HS-5 (cell line): ENCODE data around the gene LMF1.

Experiments
- DNase-seq: peaks from one replicate; pipeline ENCODE4 v3.0.0-alpha.2; 2012; ENCODE audit warnings: low read depth

The LMF1 gene

GRCh38 chr16:881219-882097 is 89.3 kb downstream of the LMF1 start:
- no peak for DNase-seq

DNA sequence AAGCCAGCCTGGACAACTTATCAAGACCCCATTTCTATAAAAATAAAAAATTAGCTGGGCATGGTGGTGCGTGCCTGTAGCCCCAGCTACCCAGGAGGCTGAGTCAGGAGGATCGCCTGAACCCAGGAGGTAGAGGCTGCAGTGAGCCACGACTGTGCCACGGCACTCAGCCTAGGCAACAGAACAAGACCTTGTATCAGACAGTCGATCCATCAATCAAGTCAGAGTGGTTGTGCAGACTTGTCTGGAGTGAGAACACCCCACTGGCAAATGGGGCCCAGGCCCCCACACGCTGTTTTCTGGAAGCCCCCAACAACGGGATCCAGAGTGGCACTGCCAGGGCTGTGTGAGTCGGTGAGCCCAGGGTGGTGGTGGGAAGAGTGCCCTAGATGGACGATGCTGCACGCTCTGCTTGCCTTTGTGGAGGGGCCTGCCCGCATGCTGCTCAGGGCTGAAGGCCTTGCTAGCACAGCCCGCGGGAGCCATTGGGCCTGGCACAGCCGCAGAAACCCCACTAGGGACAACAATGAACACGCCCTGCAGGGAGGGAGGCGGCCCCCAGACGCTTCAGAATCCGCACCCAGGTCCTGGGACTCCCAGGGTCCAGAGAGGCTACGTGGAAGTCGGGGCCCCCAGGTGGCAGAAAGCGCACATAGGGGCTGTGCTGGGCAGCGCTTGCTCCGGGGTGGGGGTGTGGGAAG is 90.2 kb downstream of the LMF1 start:
- DNase-seq: no peak

DNA sequence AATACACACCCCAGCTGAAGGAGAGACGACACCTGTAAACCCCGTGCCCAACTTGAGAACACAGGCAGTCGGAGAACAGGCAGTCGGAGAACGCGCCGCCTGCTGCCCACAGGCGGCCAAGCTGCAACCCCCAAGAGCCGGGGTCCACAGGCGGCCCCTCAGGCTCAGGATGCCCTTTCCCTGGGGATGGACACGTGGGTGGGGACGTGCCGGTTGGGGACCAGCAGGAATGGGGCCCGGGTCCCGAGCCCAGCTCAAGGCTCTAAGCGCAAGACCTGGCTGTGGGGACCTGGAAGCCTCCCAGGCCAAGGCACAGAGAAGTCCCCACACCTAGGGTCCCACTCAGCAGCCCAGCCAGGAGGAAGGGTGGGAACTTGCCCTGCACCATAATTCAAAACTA is 90.8 kb downstream of the LMF1 start:
- no peak for DNase-seq

- DNase-seq: no peak
Observed at GRCh38 chr16:879461-879861, 91.3 kb downstream of the LMF1 start.

- no peak for DNase-seq
Observed at GRCh38 chr16:878886-879285, 91.9 kb downstream of the LMF1 start.

DNA sequence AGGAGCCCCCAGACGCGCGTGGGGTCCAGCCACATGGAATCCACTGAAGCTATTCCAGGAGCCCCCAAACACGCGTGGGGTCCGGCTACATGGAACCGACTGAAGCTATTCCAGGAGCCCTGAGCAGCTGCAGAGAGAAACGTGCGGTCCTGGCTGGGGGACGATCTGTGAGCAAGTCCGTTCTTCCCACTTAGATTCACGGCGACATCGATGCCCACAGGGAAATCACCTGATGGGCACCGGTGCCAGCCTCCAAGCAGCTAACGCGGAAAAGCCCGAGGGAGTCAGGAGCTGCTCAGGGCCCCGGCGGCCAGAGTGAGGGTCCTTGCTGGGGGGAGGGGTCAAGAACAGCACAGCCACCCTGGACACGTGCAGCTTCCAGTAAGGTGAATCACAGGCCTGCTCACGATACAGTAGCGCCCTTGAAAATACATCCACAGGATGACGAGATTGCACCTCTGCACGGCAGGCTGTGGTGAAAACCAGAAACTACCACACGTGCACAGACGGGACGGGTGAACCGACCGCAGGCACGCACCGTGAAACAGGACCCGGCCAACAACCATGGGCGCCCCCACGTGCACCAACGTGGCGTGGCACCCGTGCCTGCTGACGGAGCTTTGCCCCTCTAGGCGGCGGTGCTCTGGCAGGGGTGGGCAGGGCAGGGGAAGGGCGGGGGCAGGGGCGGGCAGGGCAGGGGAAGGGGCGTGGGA is 92.6 kb downstream of the LMF1 start:
- DNase-seq: no peak

GRCh38 chr16:877242-878071 is 93.3 kb downstream of the LMF1 start:
- no peak for DNase-seq

- no peak for DNase-seq
Observed at GRCh38 chr16:876523-877241, 94.1 kb downstream of the LMF1 start.

GRCh38 chr16:876041-876335 is 94.8 kb downstream of the LMF1 start:
- DNase-seq: no peak

- no peak for DNase-seq
Observed at GRCh38 chr16:875182-876040, 95.4 kb downstream of the LMF1 start.

DNA sequence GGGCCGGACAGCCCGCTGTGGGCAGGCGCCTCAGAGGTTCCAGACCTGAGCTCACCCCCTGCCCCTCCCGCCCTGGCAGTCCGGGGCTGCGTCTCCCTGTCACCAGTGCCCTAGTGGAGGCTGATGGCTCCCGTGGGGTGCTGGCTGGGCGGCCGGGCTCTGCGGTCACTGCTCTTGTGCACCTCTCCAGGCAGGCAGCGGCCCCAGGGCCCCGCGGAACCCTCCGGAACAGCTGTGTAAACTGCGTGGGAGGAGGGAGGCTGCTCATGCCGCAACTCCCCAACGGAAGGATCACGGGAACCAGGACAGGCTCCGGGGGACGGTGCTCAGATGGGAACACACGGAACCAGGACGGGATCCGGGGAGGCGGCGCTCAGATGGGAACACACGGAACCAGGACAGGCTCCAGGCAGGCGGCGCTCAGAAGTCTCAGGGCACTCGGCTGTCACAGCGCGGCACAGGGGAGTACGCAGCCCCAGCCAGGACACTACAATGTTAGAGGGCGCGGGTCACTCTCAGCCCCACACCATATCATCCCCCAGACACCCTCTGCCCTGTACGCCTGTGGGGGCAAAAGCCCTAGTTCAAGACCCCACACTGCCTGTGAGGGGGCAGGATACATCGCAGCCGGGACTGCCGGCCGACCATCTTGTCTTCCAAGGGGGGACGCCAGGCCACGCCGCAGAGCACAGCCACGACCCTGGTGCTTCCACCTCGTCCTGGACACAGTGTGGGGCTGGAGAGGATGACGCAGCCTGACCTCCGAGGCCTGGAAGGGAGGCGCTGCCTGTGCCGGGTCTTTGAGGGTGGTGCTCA is 96.2 kb downstream of the LMF1 start:
- no peak for DNase-seq

- DNase-seq: no peak
Observed at GRCh38 chr16:873889-874288, 96.9 kb downstream of the LMF1 start.

DNA sequence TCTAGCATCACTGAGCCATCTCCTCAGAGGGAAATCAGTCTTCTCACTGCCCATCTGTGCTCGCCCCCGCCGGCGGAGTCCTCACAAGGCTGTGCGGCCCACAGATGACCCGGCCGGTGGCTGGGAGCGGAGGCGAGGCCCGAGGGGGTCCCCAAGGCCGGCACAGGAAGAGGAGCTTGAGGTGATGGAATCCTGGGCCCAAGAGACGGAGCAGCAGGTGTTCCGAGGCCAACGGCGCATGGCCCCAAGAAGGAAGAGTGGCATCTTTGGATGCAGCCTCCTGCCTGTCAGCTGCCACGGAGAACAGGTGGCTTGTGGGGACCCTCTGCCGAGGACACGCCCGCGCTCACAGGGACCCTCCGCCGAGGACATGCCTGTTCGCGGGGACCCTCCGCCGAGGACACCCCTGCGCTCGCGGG is 97.5 kb downstream of the LMF1 start:
- DNase-seq: no peak

- no peak for DNase-seq
Observed at GRCh38 chr16:872436-873242, 98.1 kb downstream of the LMF1 start.

DNA sequence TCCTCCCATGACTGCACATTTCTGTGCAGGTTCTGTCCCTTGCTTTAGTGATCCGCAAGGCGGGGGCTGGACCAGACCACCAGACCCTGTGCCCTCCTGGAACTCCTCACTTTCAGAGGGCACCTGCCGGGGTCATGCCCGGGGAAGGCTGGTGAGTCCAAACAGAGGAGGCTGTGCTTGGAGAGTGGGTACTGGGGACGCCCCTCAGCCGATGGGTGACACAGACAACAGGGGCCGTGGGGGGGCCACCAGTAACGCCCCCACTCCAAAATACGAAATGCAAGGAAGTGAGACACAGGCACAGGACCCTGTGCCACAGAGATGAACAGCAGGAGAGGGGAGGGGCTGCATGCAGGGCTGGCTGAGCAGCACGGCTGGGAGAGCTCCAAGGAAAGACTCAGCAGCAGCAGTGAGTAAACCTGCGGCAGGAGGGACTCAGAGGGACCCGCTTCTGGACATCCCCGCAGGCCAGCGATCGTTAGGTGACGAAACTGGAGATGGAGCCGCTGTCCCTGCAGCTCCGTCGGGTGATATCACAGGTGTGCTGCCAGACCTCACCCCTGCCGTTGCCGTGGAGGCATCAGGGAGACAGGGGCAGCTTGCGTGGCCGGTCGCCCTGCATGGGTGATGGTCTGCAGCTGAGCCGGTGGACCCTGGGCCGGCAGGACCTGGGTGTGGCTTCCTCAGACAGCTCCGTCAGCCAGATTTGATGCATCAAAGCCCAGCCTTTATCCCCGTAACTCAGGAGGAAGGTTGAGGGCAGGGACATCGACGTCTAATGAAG is 99.0 kb downstream of the LMF1 start:
- DNase-seq: no peak

DNA sequence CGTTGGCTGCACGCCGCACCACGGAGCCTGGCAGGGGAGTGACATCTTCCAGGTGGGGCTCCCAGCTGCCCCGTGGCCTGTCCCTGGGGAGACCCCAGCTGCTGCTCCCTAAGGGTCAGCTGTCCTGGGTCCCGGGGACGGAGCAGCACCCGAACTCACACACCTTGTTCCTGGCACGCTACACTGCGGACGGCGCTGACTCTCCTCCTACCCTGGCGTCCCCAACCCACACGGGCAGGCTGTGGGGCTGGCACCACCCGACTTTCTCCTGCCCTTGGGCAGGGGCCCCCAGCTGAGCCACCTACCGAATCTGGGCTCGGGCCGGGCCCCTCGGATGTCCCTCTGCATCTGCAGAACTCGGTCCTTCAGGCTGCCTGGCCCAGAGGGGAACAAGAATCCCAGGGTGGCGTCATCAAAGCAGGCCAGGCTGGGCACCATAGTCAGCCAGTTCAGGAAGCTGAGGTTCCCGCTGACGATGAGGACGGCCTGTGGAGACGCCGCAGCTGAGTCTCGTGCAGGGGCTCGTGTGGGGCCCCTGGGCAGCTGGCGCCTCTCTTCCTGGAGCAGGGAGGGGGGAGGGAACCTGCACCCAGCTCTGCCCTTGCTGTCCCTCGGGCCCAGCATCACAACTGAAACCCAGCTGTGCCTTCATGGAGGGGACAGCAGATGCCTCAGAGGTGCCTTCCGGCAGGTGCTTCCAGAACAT is 99.8 kb downstream of the LMF1 start:
- no peak for DNase-seq
